GM19468 (cell line): Measurements from ENCODE around the gene TKTL1.

Experiments used
- ATAC-seq: cut with Tn5 transposase; IDR thresholded peaks from one replicate; pipeline ENCODE4 v1.9.1; 2021; ENCODE audit warnings: mild to moderate bottlenecking, moderate library complexity, moderate number of reproducible peaks; ENCODE audit not compliant: unreplicated experiment; ENCODE audit errors: extremely low read depth

The TKTL1 gene

DNA sequence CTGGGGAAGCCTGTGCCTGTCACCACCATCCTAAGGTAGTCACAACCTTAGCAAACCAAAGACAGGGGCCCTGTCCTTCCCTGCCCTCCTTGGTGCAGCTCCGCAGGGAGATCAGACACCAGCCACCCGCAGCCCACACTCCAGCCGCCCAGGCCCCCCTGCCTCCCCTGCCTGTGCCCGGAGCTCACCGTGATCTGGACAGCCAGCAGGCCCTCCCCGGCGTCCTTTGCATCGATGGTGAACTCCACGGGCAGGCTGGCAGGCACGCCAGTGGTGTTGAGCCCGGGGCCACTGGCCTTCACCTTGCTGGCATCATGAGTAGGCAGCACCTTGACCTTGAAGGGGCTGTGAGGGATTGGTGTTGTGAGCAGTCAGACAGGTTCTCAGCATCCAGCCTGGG is 62.4 kb downstream of the TKTL1 start:
- no peak for ATAC-seq

- ATAC-seq: no peak
Observed at GRCh38 chrX:154358829-154359228, 63.2 kb downstream of the TKTL1 start.

GRCh38 chrX:154359362-154360154 is 64.0 kb downstream of the TKTL1 start:
- no peak for ATAC-seq

DNA sequence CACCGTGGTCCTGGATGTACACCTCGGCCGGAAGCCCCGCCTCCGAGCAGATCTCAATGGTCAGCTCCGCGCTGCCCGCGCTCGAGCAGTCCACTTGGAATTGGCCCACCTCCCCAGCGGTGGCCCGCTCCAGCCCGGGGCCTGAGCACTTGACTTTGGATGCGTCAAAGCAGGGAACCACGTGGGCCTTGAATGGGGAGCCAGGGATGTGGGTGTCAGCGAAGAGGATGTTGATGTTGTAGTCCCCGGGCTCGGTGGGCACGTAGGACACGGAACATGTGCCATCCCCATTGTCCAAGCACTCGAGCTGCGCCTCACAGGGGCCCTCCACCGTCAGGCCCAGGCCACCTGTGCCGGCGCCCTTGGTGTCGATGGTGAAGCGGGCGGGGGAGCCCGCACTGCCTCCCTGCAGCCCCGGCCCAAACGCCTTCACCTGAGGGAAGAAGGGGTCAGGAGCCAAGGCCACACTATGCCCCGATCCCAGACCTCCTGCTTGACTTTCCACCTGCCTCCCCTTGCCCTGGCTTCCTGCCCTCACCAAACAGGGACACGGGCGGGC is 64.6 kb downstream of the TKTL1 start:
- ATAC-seq: no peak

DNA sequence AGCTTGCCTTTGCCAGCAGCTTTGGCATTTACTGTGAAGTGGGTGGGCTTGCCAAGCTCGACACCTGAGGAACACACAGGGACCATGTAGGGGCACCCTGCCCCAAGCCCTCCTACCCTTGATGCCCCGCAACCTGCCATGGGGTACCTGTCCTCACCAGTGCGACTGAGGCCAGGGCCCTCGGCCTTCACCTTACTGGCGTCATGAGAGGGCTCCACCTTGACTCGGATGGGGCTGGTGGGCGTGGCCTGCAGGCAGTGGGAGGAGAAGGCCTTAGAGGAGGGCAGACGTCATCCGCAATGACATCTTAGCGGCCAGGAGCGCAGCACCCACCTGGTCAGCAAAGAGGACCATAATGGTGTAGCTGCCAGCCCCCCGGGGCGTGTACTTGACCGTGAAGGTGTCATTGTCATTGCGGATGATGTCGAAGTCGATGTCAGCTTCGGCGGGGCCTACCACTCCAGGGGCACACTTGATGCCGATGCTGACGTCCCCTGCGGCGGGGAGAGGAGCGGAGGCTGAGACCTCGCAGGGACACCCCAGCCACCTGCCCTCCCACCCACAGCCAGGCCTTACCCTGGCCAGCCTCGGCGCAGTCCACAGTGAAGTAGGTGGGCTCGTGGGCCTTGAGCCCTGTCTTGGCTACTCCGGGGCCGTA is 66.6 kb downstream of the TKTL1 start:
- no peak for ATAC-seq

GRCh38 chrX:154363706-154364439 is 68.3 kb downstream of the TKTL1 start:
- ATAC-seq: no peak

DNA sequence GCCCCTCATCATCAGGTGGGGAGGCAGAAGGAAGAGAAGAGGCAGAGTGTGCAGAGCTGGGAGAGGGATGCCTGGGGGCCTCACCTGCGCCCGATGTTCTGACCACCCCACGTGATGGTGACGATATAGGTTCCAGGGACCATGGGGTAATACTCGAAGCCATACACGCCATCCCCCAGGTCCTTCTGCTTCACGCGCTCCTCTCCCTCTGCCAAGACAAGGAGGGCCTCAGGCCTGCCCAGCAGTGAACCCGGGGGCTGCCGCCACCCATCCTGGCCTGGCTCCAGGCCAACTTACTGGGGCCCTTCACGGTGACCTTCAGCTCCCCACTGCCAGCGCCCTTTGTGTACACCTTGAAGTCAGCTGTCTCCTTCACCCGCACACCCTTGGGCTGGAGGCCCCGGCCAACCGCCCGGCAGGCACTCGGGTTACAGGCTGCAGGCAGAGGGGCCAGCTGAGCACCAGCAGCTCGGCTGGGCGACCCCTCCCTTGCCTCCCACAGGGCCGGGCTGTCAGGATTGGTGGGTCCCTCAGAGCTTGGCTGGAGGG is 69.5 kb downstream of the TKTL1 start:
- no peak for ATAC-seq

GRCh38 chrX:154365997-154366665 is 70.5 kb downstream of the TKTL1 start:
- ATAC-seq: no peak

DNA sequence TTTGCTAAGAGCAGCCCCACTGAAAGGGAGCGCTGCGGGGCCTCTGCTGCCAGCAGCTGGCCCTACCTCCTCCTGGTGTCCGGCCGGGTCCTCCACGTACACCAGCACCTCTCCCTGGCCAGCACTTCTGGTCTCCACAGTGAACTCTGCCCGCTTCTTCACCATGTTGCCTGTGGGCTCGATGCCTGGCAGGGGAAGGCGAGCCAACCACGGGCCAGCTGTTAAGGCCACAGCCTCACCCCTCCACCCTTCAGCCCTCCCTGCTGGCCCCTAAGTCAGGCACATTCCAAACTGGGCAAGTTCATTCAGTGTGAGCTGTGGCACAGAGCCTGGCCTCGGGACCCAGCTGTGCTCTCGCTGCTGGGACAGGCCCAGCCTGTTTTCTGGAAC is 71.1 kb downstream of the TKTL1 start:
- no peak for ATAC-seq

GRCh38 chrX:154367474-154368308 is 72.1 kb downstream of the TKTL1 start:
- no peak for ATAC-seq

DNA sequence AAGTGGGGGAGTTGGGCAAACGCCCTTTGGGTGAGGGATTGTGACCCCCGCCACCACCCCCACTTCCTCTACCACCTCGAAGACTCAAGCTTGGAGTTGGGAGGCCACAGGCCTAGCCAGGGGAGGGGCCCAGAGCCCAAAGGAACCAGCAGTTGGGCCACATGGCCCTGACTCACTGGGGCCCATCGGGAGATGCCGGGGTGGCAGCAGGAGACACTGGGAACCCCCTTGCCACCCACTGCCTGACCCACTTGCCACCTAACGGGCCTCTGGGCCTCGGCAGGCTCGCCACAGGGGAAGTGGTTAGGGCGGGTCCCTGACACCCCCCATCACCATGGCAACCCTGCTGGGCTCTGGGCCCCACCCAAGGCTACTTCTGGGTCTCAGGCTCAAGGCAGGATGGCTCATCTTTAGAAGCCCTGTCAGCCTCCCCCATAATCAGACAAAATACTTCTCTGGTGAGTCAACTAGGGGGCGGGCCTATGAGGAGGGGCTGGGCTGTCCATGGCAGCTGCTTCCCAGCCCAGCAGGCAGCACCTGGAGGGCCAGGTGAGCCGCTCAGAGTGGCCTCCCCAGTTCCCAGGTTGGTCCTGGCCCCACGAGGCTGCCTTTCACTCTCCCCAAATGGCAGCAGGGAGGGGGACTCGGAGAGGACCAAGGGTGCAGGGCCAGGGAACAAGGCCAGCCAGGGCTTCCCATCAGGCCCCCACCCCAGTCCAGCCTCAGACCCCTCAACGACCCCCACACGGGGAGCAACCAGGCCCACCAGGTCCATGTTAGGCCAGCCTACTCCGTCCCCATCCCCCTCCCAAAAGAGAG is 73.2 kb downstream of the TKTL1 start:
- no peak for ATAC-seq

DNA sequence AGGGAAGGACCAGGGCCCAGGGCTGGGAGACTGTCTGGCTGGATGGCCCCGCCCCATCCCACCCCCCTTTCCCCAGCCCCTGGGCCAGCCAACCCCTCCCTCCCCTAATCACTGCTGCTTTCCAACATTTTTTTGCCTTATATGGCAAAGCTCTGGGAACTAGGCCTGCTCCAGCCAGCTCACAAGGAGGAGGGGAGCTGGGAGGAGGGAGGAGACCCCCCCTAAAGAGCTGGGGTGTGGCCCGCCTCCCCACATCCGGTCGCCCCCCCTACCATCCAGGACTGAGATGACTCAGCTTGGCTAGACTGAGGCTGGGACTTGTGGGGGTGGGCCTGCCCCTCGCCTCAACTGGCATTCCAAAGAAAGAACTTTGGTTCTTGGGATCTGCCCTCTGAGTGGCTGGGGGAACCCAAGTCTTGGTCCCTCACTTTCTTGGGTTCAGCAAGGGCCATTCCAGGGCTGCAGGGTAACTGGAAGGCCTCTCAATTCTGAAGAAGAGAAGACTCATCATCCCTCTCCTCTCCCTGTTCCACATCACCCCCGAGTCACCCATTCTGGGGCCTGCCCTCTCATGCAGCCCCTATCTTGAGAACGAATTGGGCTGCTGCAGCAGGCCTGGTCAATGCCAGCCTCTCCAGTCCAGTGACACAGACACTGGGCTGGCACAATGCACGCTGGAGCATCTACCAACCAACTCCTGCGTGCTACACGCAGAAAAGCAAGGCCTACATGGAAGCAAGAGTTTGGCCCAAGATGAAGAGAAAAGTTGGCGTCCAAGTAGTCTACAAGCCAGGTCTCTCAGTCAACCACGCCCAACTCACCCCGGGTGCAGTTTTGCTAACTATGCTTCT is 74.1 kb downstream of the TKTL1 start:
- no peak for ATAC-seq

DNA sequence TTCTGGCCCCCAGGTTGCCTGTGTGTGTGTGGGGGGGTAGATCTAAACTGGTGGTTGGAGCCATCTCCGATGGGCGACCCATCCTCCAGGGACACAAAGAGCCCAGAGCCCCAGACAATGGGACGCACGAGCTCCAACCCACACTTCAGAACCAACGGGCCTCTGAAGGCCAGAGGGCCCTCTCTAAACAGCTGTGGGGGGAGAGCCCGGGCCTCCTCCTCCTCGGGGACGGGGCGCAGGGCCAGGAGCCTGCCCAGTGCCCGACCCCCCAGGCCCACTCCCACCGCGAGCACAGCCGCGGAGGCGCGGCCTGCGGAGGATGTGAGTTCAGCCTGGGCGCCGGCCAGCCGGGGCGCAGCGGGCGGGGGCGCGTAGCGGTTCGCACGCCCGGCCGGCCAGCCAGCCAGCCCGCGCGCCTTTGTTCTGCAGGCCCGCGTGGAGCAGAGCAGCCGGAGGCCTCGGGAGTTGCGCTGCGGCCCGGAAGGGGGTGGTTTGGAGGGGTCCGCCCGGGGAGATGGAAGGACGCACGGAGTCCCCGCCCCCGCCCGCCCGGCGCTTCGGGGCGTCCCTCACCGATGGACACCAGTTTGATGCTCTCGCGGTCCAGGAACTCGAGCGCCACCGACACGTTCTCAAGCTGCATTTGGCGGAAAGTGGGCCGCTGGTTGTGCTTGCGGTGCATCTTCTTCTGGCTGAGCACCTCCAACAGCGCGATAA is 74.9 kb downstream of the TKTL1 start:
- no peak for ATAC-seq

DNA sequence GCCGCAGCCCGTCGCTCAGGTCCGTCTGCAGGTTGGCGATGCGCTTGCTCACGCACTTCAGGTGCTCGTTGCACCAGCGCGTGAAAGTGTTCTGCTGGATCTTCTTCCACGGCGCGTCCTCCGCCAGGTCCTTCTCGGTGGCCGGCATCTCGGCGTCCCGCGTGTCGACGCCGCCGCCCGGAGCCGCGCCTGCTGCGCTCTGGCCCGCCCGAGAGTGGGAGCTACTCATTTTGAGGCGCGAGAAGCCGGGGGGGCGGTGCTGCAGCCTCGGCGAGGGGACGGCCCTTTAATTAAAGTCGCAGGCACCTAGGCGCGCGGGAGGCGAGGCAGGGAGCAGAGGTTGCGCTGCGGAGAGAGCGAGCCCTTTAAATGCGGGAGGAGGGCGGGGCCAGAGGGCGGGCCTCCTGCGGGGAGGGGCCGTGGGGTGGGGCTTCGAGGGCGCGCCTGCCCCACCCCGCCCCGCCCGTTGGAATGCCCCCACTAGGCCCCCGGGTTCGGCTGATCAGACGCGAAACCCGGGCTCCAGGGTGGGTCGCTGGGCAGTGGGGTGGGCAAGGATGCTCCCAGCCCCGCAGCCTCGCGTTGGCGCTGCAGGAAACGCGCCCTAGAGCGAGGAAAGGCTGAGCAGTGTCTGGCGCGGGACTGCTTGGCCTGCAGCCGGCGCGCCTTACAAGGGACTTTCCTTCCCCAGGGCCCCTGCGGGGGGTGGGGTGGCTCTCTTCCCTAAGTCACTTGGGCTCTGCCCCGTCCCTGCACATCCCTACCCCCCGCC is 75.6 kb downstream of the TKTL1 start:
- ATAC-seq: no peak

DNA sequence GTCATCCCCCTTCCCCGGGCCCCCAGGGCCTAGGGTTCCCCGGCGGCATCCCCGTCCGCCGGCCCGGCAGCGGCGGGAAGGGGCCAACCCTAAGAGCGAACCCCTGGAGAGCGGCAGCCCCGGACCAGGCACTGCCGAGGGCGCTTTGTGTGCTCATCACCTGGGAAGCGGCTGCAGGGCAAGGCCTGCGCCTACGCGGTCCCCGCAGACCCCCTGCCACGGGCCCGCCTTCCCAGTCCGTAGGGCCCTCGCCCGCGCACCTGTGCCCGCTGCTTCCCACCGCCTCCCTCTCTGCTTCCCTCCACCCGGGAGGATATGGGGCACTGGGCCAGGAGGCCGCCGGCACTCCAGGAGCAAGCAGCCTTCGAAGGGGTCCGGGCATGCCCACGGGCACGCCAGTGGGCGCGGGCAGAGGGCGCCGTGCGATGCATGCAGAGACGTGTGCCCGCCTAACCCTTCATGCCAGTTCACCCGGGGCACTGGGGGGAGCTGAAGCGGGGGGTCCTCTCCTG is 76.2 kb downstream of the TKTL1 start:
- no peak for ATAC-seq

- ATAC-seq: no peak
Observed at GRCh38 chrX:154372612-154373022, 77.0 kb downstream of the TKTL1 start.
